ENCODE measurements around the gene TESK1. TPM values are rescaled to one million over a fixed set of nuclear protein-coding genes. Genes with fewer than 3 reads are reported as not detected.

TESK1 gene
- total and polyA plus RNA-seq, 2 experiments from 2014 or later: 6.8 to 10.7 TPM

- Histone ChIP-seq H4K20me1 (replicated peaks; ENCODE audit: insufficient read depth) (no peaks in the 10 kb centered on the region), H3K36me3 (ENCODE audit: insufficient read depth) (no peaks in the 10 kb centered on the region), H2AFZ (no peak overlapping the region), H3K9me2 (ENCODE audit: insufficient read depth) (peaks cover 5% of the 10 kb centered on the region; the same call in 1 of the 2 replicates), H3F3A (replicated peaks; ENCODE audit: low read depth) (no peaks in the 10 kb centered on the region), H3K79me2 (replicated peaks; ENCODE audit: insufficient read depth) (no peaks in the 10 kb centered on the region), H3K4me1 (ENCODE audit: insufficient read depth) (no peaks in the 10 kb centered on the region), H3K27ac (ENCODE audit: low read depth) (no peak overlapping the region), H3K27me3 (ENCODE audit: insufficient read depth) (no peaks in the 10 kb centered on the region), H3K4me2 (no peak overlapping the region), H3K4me3 (no peak overlapping the region)
- peaks cover 1% of the 10 kb centered on the region for H3K27me3 Mint-ChIP-seq (ENCODE audit: insufficient read depth, low read depth, poor library complexity)
- H3K9me3 Mint-ChIP-seq: peaks cover 20% of the 10 kb centered on the region
- ATAC-seq (no peak), DNase-seq (ENCODE audit: low spot score) (no peak)
- H3K4me1 Mint-ChIP-seq: no peaks in the 10 kb centered on the region
- no peak overlapping the region for H3K4me3 Mint-ChIP-seq
- TF ChIP-seq REST (IDR thresholded peaks at IDR 0.05; ENCODE audit: unreplicated experiment): no peak
- peaks cover 9% of the 10 kb centered on the region; the same call in 2 of the 3 replicates for H3K36me3 Mint-ChIP-seq (ENCODE audit: low read depth)
- H3K27ac Mint-ChIP-seq: no peak overlapping the region
These were observed 11.5 kb upstream of the TESK1 start for GRCh38 chr9:35593581-35593980.

- no peak overlapping the region for H3K4me3 Mint-ChIP-seq
- TF ChIP-seq REST (IDR thresholded peaks at IDR 0.05; ENCODE audit: unreplicated experiment) (no peak), STAT1 (IDR thresholded peaks at IDR 0.05; ENCODE audit: unreplicated experiment) (no peak), NANOG (IDR thresholded peaks at IDR 0.05; ENCODE audit: borderline replicate concordance) (no peak), ZNF331 (CRISPR knock-in tag; IDR thresholded peaks at IDR 0.05; ENCODE audit: low read depth) (no peak), CREB1 (CRISPR knock-in tag; IDR thresholded peaks at IDR 0.05; ENCODE audit: low read depth) (no peak), EZH2phosphoT487 (IDR thresholded peaks at IDR 0.05; ENCODE audit: unreplicated experiment) (no peak), ZNF462 (CRISPR knock-in tag; IDR thresholded peaks at IDR 0.05) (no peak), ZNF114 (CRISPR knock-in tag; IDR thresholded peaks at IDR 0.05) (no peak)
These were observed 10.6 kb upstream of the TESK1 start for GRCh38 chr9:35594471-35594870.

More at GRCh38 chr9:35594471-35594870, 10.6 kb upstream of the TESK1 start:
- Mint-ChIP-seq H3K27ac (no peak overlapping the region), H3K27me3 (ENCODE audit: insufficient read depth, low read depth, poor library complexity) (no peaks in the 10 kb centered on the region), H3K4me1 (peaks cover 2% of the 10 kb centered on the region; the same call in 2 of the 3 replicates), H3K9me3 (peaks cover 20% of the 10 kb centered on the region), H3K36me3 (ENCODE audit: low read depth) (peaks cover 9% of the 10 kb centered on the region; the same call in 2 of the 3 replicates)
- H3K79me2 ChIP-seq (replicated peaks; ENCODE audit: insufficient read depth): no peaks in the 10 kb centered on the region
- H3K4me1 ChIP-seq (ENCODE audit: insufficient read depth): peaks cover 5% of the 10 kb centered on the region; the same call in 1 of the 2 replicates
- DNase-seq (ENCODE audit: low spot score) (no peak), ATAC-seq (no peak)
- no peaks in the 10 kb centered on the region for H3K36me3 ChIP-seq (ENCODE audit: insufficient read depth)
- no peaks in the 10 kb centered on the region for H4K20me1 ChIP-seq (replicated peaks; ENCODE audit: insufficient read depth)
- H2AFZ ChIP-seq: no peak overlapping the region
- no peaks in the 10 kb centered on the region for H3K27me3 ChIP-seq (ENCODE audit: insufficient read depth)
- no peaks in the 10 kb centered on the region for H3F3A ChIP-seq (replicated peaks; ENCODE audit: low read depth)
- H3K4me3 ChIP-seq: no peak overlapping the region
- no peak overlapping the region for H3K27ac ChIP-seq (ENCODE audit: low read depth)
- peaks cover 5% of the 10 kb centered on the region; the same call in 1 of the 2 replicates for H3K9me2 ChIP-seq (ENCODE audit: insufficient read depth)
- no peak overlapping the region for H3K4me2 ChIP-seq
